MCF 10A (cell line): ENCODE results near the gene STK31. TPM values are rescaled to one million over a fixed set of nuclear protein-coding genes. Genes with fewer than 3 reads are reported as not detected.

ENCODE experiments used
- BruUV-seq: library from RNA; stranded (reverse); fragments of 400-500 nt; replicated peaks from 2 replicates; lab custom pipeline; 2021; lab: Mats Ljungman, UMichigan
- CTCF ChIA-PET: fragments of 300-600 bp; sonication (Branson Sonifier 250); formaldehyde crosslinking; extraction: SDS; loops from one replicate; lab custom pipeline; 2021; ENCODE audit warnings: antibody characterized with exemption, inconsistent platforms; lab: Yijun Ruan, JAX
- POLR2A ChIA-PET: fragments of 300-600, 350-650 bp; sonication (Branson Sonifier 250); formaldehyde crosslinking; extraction: SDS; loops from one replicate; lab custom pipeline; 2020; ENCODE audit warnings: antibody characterized with exemption, inconsistent platforms; lab: Yijun Ruan, JAX
- DNase-seq: peaks from one replicate; pipeline ENCODE4 v3.0.0-alpha.2; 2018; ENCODE audit not compliant: unreplicated experiment
- H3K27ac Mint-ChIP-seq: one replicate; pipeline ENCODE4 v1.8.0; 2022; ENCODE audit warnings: mild to moderate bottlenecking, low read depth, mixed read lengths; ENCODE audit not compliant: unreplicated experiment
- H3K27me3 Mint-ChIP-seq: one replicate; pipeline ENCODE4 v1.8.0; 2022; ENCODE audit warnings: mixed read lengths; ENCODE audit not compliant: insufficient read depth, unreplicated experiment
- H3K36me3 Mint-ChIP-seq: one replicate; pipeline ENCODE4 v1.8.0; 2022; ENCODE audit warnings: mild to moderate bottlenecking, moderate library complexity, mixed read lengths; ENCODE audit not compliant: insufficient read depth, unreplicated experiment
- H3K4me1 Mint-ChIP-seq: one replicate; pipeline ENCODE4 v1.8.0; 2022; ENCODE audit warnings: mixed read lengths; ENCODE audit not compliant: insufficient read depth, unreplicated experiment
- H3K4me3 Mint-ChIP-seq: one replicate; pipeline ENCODE4 v1.8.0; 2022; ENCODE audit warnings: mild to moderate bottlenecking, moderate library complexity, mixed read lengths; ENCODE audit not compliant: unreplicated experiment
- H3K9me3 Mint-ChIP-seq: one replicate; pipeline ENCODE4 v1.8.0; 2022; ENCODE audit warnings: mixed read lengths; ENCODE audit not compliant: unreplicated experiment
- intact Hi-C: fragments of 100-400 bp; cut with micrococcal nuclease; formaldehyde crosslinking; loops from 2 replicates; pipeline ENCODE4 v1.14.1; 2022
- total RNA-seq: library from RNA; stranded (reverse); gene quantifications from 2 replicates; pipeline ENCODE4 v1.2.3, GENCODE V29; 2022
- TF ChIP-seq, protein P1 (sequence below): fragments of 200-600 bp; IDR thresholded peaks from one replicate; pipeline ENCODE4 v1.8.0; 2022; ENCODE audit warnings: antibody characterized with exemption, mild to moderate bottlenecking; ENCODE audit not compliant: unreplicated experiment

Gene STK31
- total RNA-seq, 1 experiment from 2014 or later = not detected

DNA sequence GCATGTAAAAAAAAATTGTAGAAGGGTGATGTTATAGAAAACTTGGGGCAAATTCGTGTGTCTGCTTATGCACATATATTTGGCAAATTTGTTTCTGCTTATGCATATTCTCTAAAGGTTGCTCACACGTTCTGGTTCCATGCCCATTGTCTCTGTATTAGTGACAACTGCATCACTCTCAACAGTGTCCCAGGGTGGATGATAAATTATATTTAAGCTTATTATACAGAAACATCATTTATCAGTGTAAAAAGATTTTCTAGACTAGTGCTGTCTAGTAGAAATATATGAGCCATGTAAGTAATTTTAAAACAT is 4.1 kb downstream of the STK31 start:
- ChIA-PET CTCF (interaction anchor here (0.6 to 9.7 kb wide), 9 partner anchors 15 to 441 kb away, joined by 3 to 175 read pairs (median 4); no protein-coding TSS in a partner anchor), POLR2A (interaction anchor here (0.7 to 1.2 kb wide), 3 partner anchors 142 to 532 kb away, joined by 3 to 4 read pairs (median 3); no protein-coding TSS in a partner anchor)
- BruUV-seq = no TSS peak
- Mint-ChIP-seq H3K36me3 (no peaks in the 10 kb centered on the region), H3K4me1 (peaks cover 17% of the 10 kb centered on the region), H3K27me3 (no peaks in the 10 kb centered on the region), H3K9me3 (no peaks in the 10 kb centered on the region), H3K4me3 (no peak overlapping the region), H3K27ac (no peak overlapping the region)
- DNase-seq = no peak
- intact Hi-C loops = loop anchor here (5.0 kb wide), 1 partner anchor 668 kb away; no protein-coding TSS in a partner anchor
- TF ChIP-seq, protein P1, sequence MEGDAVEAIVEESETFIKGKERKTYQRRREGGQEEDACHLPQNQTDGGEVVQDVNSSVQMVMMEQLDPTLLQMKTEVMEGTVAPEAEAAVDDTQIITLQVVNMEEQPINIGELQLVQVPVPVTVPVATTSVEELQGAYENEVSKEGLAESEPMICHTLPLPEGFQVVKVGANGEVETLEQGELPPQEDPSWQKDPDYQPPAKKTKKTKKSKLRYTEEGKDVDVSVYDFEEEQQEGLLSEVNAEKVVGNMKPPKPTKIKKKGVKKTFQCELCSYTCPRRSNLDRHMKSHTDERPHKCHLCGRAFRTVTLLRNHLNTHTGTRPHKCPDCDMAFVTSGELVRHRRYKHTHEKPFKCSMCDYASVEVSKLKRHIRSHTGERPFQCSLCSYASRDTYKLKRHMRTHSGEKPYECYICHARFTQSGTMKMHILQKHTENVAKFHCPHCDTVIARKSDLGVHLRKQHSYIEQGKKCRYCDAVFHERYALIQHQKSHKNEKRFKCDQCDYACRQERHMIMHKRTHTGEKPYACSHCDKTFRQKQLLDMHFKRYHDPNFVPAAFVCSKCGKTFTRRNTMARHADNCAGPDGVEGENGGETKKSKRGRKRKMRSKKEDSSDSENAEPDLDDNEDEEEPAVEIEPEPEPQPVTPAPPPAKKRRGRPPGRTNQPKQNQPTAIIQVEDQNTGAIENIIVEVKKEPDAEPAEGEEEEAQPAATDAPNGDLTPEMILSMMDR = no peak

- H3K27me3 Mint-ChIP-seq = no peaks in the 10 kb centered on the region
- peaks cover 17% of the 10 kb centered on the region for H3K4me1 Mint-ChIP-seq
- no peak overlapping the region for H3K27ac Mint-ChIP-seq
- no TSS peak for BruUV-seq
- CTCF ChIA-PET = interaction anchor here (0.6 to 9.7 kb wide), 7 partner anchors 15 to 432 kb away, joined by 3 to 175 read pairs (median 5); no protein-coding TSS in a partner anchor
- no peaks in the 10 kb centered on the region for H3K9me3 Mint-ChIP-seq
- POLR2A ChIA-PET = interaction anchor here (0.7 to 1.2 kb wide), 3 partner anchors 143 to 532 kb away, joined by 3 to 4 read pairs (median 3); no protein-coding TSS in a partner anchor
- TF ChIP-seq, protein P1 = no peak
- DNase-seq = no peak
- no peaks in the 10 kb centered on the region for H3K36me3 Mint-ChIP-seq
- intact Hi-C loops = loop anchor here (5.0 kb wide), 1 partner anchor 668 kb away; no protein-coding TSS in a partner anchor
- H3K4me3 Mint-ChIP-seq = no peak overlapping the region
Observed at GRCh38 chr7:23714579-23714978, 4.6 kb downstream of the STK31 start.

DNA sequence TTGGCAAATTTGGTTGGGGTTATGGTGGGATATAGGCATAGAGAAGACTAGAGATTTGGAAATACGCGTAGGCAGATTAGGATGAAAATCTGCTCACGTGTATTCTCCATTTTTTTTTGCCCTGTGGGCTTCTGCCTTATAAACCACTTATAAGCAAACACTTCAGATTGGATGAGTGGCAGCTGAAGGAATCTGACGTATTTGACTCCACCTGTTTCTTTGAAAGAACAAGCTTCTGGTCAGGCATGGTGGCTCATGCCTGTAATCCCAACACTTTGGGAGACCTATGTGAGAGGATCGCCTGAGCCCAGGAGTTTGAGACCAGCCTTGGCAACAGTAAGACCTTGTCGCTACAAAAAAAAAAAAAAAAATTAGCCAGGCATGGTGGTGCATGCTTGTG is 5.1 kb downstream of the STK31 start:
- no peak for DNase-seq
- intact Hi-C loops = no loop called here

GRCh38 chr7:23717788-23718187 is 7.8 kb downstream of the STK31 start:
- DNase-seq = no peak
- Mint-ChIP-seq H3K36me3 (no peaks in the 10 kb centered on the region), H3K27me3 (no peaks in the 10 kb centered on the region), H3K4me3 (no peak overlapping the region), H3K27ac (no peak overlapping the region), H3K4me1 (peaks cover 11% of the 10 kb centered on the region), H3K9me3 (no peaks in the 10 kb centered on the region)
- ChIA-PET POLR2A (no interaction called here), CTCF (interaction anchor here (0.6 to 1.8 kb wide), 4 partner anchors 43 to 856 kb away, joined by 4 to 15 read pairs (median 4); no protein-coding TSS in a partner anchor)
- TF ChIP-seq, protein P1 = no peak
- intact Hi-C loops = no loop called here
- no TSS peak for BruUV-seq

More for the DNA sequence above, 5.1 kb downstream of the STK31 start:
- no peaks in the 10 kb centered on the region for H3K27me3 Mint-ChIP-seq
- H3K27ac Mint-ChIP-seq = no peak overlapping the region
- TF ChIP-seq, protein P1 = no peak
- H3K4me3 Mint-ChIP-seq = no peak overlapping the region
- BruUV-seq = no TSS peak
- no peaks in the 10 kb centered on the region for H3K36me3 Mint-ChIP-seq
- ChIA-PET POLR2A (interaction anchor here (0.5 to 1.2 kb wide), 2 partner anchors 147 to 169 kb away, joined by 3 to 4 read pairs; no protein-coding TSS in a partner anchor), CTCF (interaction anchor here (0.6 to 9.7 kb wide), 6 partner anchors 15 to 169 kb away, joined by 3 to 175 read pairs (median 6); no protein-coding TSS in a partner anchor)
- H3K9me3 Mint-ChIP-seq = no peaks in the 10 kb centered on the region
- peaks cover 17% of the 10 kb centered on the region for H3K4me1 Mint-ChIP-seq
